ENCODE measurements around the gene PATZ1. TPM values are rescaled to one million over a fixed set of nuclear protein-coding genes. Genes with fewer than 3 reads are reported as not detected.

The PATZ1 gene
- polyA plus RNA-seq, 2 of the 4 experiments (the other 2 are of a cell fraction) = 16.4 to 18.2 TPM

DNA sequence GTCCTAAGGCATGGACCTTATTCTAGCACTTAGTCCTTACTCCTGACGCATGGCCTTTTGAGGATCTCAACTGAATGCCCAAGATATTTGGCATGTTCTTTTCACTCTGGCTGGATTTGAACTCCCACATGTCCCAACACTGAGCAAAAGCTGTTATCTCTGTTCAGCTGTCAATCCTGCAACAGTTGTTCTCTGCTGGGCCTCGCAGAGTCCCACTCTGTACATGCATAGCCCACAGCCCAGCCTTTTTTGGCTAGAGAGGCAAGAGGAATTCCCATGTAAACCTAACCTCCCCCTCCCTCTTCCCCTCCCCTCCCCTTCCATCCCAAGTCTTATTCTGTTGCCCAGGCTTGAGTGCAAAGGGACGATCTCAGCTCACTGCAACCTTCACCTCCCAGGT lies 31.5 kb upstream of the PATZ1 start:
- TF ChIP-seq ZNF302 (CRISPR knock-in tag; IDR thresholded peaks at IDR 0.05) (no peak), HOXB5 (CRISPR knock-in tag; IDR thresholded peaks at IDR 0.05) (no peak), CBX8 (IDR thresholded peaks at IDR 0.05) (no peak), NR3C1 (IDR thresholded peaks at IDR 0.05) (no peak), HEYL (CRISPR knock-in tag; IDR thresholded peaks at IDR 0.05) (no peak), JUNB (IDR thresholded peaks at IDR 0.05) (no peak), FOXS1 (CRISPR knock-in tag; IDR thresholded peaks at IDR 0.05) (no peak), KDM1A (IDR thresholded peaks at IDR 0.05; ENCODE audit: low read depth) (no peak), ZC3H11A (IDR thresholded peaks at IDR 0.05) (no peak), HOXB13 (CRISPR knock-in tag; IDR thresholded peaks at IDR 0.05; ENCODE audit: low read depth) (no peak), PHF8 (IDR thresholded peaks at IDR 0.05; ENCODE audit: borderline replicate concordance, low read depth) (no peak)
- TF ChIP-seq, protein P1, sequence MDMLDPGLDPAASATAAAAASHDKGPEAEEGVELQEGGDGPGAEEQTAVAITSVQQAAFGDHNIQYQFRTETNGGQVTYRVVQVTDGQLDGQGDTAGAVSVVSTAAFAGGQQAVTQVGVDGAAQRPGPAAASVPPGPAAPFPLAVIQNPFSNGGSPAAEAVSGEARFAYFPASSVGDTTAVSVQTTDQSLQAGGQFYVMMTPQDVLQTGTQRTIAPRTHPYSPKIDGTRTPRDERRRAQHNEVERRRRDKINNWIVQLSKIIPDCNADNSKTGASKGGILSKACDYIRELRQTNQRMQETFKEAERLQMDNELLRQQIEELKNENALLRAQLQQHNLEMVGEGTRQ (IDR thresholded peaks at IDR 0.05) = no peak
- TF ChIP-seq, protein P2, sequence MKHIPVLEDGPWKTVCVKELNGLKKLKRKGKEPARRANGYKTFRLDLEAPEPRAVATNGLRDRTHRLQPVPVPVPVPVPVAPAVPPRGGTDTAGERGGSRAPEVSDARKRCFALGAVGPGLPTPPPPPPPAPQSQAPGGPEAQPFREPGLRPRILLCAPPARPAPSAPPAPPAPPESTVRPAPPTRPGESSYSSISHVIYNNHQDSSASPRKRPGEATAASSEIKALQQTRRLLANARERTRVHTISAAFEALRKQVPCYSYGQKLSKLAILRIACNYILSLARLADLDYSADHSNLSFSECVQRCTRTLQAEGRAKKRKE (CRISPR knock-in tag; IDR thresholded peaks at IDR 0.05; ENCODE audit: low read depth) = no peak
- Histone ChIP-seq H3K27ac (no peak overlapping the region), H3K9me3 (no peaks in the 10 kb centered on the region), H3K4me1 (no peaks in the 10 kb centered on the region), H3K4me3 (no peak overlapping the region), H3K4me2 (no peak overlapping the region)
- no peak for FAIRE-seq
- 85% methylated on average over 2 of the region's 3 CpGs for WGBS (ENCODE audit: missing lambda C conversion rate)
- POLR2A ChIA-PET = interaction anchor here (0.7 kb wide), 1 partner anchor 38 kb away, joined by 7 read pairs; no protein-coding TSS in a partner anchor
- no peak for DNase-seq (ENCODE audit: low read depth in 1 of 2, low spot score in 1 of 2)
- CTCF ChIA-PET = no interaction called here
- no peak for ATAC-seq

DNA sequence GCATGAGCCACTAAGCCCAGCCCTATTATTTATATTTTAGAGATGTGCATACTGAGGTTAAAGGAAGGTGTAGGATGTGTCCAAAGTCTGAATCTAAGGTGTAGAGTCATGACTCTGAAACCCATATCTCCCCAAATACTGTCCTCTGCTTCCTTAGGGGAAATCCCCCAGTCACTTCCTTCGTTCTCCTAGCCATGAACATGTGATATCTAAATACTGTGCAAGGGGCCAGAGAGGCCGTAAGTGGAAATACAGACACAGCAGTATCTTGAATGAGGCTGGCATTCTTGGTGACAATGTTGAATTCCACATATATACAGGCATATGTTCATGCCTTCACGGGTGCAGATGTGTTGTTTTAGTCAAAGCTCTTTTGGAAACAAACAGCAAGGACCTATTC lies 21.3 kb upstream of the PATZ1 start:
- WGBS (ENCODE audit: missing lambda C conversion rate) = 67% methylated on average over 3 of the region's 3 CpGs
- Histone ChIP-seq H3K27ac (no peak overlapping the region), H3K9me3 (no peaks in the 10 kb centered on the region), H3K4me3 (no peak overlapping the region), H3K4me1 (no peaks in the 10 kb centered on the region), H3K4me2 (no peak overlapping the region)
- POLR2A ChIA-PET = interaction anchor here (0.7 kb wide), 1 partner anchor 21 kb away, joined by 3 read pairs; no protein-coding TSS in a partner anchor
- no peak for TF ChIP-seq EHMT2 (IDR thresholded peaks at IDR 0.05; ENCODE audit: low read depth)
- no peak for TF ChIP-seq SMC3 (IDR thresholded peaks at IDR 0.05)
- no peak for TF ChIP-seq NPAS2 (CRISPR knock-in tag; IDR thresholded peaks at IDR 0.05; ENCODE audit: borderline replicate concordance)
- TF ChIP-seq, protein P2 (CRISPR knock-in tag; IDR thresholded peaks at IDR 0.05; ENCODE audit: low read depth) = no peak
- no peak for TF ChIP-seq EP300 (IDR thresholded peaks at IDR 0.05)
- TF ChIP-seq GATA3 (IDR thresholded peaks at IDR 0.05; ENCODE audit: borderline replicate concordance) = no peak
- TF ChIP-seq, protein P3, sequence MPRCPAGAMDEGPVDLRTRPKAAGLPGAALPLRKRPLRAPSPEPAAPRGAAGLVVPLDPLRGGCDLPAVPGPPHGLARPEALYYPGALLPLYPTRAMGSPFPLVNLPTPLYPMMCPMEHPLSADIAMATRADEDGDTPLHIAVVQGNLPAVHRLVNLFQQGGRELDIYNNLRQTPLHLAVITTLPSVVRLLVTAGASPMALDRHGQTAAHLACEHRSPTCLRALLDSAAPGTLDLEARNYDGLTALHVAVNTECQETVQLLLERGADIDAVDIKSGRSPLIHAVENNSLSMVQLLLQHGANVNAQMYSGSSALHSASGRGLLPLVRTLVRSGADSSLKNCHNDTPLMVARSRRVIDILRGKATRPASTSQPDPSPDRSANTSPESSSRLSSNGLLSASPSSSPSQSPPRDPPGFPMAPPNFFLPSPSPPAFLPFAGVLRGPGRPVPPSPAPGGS (IDR thresholded peaks at IDR 0.05) = no peak
- TF ChIP-seq RARB (CRISPR knock-in tag; IDR thresholded peaks at IDR 0.05) = no peak
- CTCF ChIA-PET = interaction anchor here (0.6 kb wide), 1 partner anchor 167 kb away, joined by 3 read pairs; no protein-coding TSS in a partner anchor
- ATAC-seq = no peak
- no peak for FAIRE-seq
- DNase-seq (ENCODE audit: low read depth in 1 of 2, low spot score in 1 of 2) = no peak

GRCh38 chr22:31363885-31364465 lies 17.8 kb upstream of the PATZ1 start:
- no peak for TF ChIP-seq BHLHE40 (IDR thresholded peaks at IDR 0.05; ENCODE audit: low read depth, low read length)
- TF ChIP-seq, protein P4, sequence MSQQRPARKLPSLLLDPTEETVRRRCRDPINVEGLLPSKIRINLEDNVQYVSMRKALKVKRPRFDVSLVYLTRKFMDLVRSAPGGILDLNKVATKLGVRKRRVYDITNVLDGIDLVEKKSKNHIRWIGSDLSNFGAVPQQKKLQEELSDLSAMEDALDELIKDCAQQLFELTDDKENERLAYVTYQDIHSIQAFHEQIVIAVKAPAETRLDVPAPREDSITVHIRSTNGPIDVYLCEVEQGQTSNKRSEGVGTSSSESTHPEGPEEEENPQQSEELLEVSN (IDR thresholded peaks at IDR 0.05; ENCODE audit: borderline replicate concordance, low read depth) = no peak
- no peak for TF ChIP-seq RARB (CRISPR knock-in tag; IDR thresholded peaks at IDR 0.05)
- no peak for TF ChIP-seq FOSB (CRISPR knock-in tag; IDR thresholded peaks at IDR 0.05)
- TF ChIP-seq, protein P5, sequence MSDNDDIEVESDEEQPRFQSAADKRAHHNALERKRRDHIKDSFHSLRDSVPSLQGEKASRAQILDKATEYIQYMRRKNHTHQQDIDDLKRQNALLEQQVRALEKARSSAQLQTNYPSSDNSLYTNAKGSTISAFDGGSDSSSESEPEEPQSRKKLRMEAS (IDR thresholded peaks at IDR 0.05) = no peak
- no peak for TF ChIP-seq HOXB5 (CRISPR knock-in tag; IDR thresholded peaks at IDR 0.05)
- TF ChIP-seq ELK1 (IDR thresholded peaks at IDR 0.05; ENCODE audit: low read depth, low read length) = no peak
- TF ChIP-seq RFX5 (IDR thresholded peaks at IDR 0.05) = no peak
- TF ChIP-seq TFCP2L1 (CRISPR knock-in tag; IDR thresholded peaks at IDR 0.05) = no peak
- TF ChIP-seq, protein P2 (CRISPR knock-in tag; IDR thresholded peaks at IDR 0.05; ENCODE audit: low read depth) = no peak
- POLR2A ChIA-PET = no interaction called here
- no peak overlapping the region for H3K4me2 ChIP-seq
- CTCF ChIA-PET = interaction anchor here (0.6 kb wide), 1 partner anchor 85 kb away, joined by 3 read pairs; no protein-coding TSS in a partner anchor
- FAIRE-seq (no peak), DNase-seq (ENCODE audit: low read depth in 1 of 2, low spot score in 1 of 2) (no peak), ATAC-seq (no peak)
- 75% methylated on average over 2 of the region's 3 CpGs for WGBS (ENCODE audit: missing lambda C conversion rate)
- H3K9me3 ChIP-seq = no peaks in the 10 kb centered on the region
- no peaks in the 10 kb centered on the region for H3K4me1 ChIP-seq
- H3K4me3 ChIP-seq = no peak overlapping the region
- no peak overlapping the region for H3K27ac ChIP-seq

Measured in A549 (cell line).